Measurements from ENCODE around the gene ALG11. TPM values are rescaled to one million over a fixed set of nuclear protein-coding genes. Genes with fewer than 3 reads are reported as not detected.
"Not testable (repeated sequence)": the region's sequence is repeated elsewhere in the genome, so short reads cannot be mapped to it uniquely, and the experiment has no call there.

ALG11 gene, protein sequence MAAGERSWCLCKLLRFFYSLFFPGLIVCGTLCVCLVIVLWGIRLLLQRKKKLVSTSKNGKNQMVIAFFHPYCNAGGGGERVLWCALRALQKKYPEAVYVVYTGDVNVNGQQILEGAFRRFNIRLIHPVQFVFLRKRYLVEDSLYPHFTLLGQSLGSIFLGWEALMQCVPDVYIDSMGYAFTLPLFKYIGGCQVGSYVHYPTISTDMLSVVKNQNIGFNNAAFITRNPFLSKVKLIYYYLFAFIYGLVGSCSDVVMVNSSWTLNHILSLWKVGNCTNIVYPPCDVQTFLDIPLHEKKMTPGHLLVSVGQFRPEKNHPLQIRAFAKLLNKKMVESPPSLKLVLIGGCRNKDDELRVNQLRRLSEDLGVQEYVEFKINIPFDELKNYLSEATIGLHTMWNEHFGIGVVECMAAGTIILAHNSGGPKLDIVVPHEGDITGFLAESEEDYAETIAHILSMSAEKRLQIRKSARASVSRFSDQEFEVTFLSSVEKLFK
- 23.8 and 41.3 TPM in 2 replicates for total RNA-seq

DNA sequence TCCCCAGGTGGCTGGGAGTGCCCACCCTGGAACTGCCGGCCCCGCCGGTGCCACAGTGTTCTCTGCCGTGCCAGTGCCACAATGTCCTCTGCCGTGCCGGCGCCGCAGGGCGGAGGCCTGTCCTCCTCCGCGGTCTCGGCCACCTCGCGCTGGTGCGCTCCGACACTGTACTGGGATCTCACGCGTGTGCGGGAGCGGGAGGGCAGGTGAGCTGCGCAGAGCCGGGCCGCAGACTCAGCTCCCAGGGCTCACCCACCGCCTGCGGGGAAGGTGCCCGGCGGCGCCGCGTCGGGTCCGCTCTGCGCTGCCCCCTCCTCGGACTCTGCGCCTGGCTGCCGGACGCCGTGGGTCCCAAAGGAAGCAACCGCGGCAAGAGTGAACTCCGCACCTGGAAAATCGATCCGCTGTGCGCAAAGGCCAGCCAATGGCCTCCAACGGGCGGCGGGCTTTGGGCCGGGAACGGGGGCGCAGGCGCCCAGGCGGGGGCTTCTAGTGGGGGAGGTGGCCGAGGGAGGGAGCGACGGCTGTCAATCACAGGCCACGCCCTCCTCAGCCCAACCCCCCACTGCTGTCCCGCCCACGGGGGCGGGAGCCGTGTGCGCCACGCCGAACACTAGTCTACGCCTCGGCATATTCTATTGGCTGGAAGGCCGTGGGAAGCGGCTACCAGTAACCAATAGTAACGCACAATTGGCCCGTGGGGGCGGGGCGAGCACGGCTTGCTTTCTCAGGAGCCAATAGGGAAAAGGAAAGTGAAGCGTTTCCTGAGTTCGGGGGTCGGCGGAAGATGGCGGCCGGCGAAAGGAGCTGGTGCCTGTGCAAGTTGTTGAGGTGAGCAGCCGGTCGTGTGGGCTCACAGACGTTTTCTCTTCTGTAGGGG is at the start of gene ALG11:
TSS of gene ALG11 (plus strand) at position 767 of the 880 bp plus-strand sequence. CDS start at position 788, 21 bp downstream.
- peak; percentile 95 for DNase-seq (ENCODE audit: low read depth)

DNA sequence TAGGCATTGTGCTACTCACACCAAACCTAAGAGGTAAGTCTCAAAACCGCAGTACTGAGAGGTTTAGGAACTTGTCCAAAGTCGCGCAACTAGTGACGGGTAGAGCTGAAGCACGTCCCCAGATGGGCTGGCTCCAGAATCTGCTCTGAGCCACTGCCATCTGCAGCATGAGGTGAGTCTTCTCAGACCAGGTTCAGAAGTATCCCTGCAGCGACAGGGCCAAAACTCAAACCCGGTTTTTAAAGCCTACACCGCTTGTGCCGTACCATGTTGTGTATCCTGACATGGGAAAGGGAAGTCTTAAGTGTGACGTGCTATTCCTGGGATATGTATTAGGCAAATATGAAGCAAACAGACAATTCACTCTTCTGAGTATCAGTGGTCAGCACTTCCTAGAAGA is 46.0 kb upstream of the ALG11 start:
- DNase-seq (ENCODE audit: low read depth): no peak

DNA sequence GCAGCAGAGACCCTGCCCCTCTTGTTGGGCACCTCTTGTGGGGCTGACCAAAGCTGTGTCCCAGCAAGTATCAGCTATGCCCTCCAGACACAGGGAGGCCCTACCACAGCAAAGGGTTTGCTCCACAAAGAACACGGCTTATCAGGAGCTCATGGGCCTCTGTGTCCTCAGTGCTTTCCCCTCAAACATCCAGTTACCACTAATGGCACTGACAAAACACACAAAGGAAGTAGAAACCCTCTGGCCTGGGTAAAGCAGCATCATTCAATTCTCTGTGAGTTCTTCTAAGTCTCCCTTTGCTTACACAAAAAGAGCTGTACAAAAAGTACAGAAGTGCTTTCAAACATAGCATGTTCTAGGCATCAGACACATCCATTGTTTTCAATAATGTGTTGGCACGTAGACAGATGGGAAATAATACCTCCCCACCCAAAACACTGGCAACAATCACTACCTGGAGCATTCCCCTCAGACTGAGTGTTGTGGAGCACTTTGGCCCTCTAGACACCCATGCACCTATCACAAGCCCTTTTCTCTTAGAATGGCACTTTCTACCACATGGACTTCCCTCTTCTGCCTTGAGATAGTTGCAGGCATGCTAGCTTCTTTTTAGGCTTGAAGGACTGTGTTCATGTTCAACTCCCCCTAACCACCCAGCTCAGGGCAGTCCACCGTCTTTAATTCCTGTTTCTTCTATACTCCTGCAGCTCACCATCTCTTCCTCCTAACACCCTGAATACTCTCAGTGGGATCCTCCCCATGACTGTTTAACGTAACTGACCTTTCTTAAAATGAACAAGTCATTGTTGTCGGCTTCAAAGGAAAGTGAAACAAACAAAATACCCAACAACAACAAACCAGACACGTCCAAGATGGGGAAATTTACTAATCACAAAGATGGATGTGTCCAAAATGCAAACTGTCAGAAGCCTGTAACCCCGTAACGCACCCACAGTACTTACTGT is 44.4 kb upstream of the ALG11 start:
- DNase-seq (ENCODE audit: low read depth): no peak

DNA sequence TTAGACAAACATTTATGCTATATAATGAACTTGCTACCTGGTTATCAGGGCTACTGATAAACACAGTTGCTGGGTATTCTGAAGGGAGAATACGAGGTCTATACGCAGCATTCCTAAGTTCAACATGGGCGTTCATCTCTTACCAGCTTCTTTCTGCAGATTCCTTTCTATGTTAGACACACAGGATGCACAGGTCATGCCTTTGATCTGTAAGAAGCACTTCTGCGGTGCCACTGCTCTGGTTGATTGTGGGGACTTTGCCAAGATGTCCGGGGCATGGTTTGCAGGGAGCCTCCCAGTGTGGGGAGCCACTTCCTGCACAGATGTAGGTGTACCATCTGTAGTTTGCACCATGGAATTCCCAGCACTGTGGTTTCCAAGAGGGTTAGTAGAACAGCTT is 41.8 kb upstream of the ALG11 start:
- no peak for DNase-seq (ENCODE audit: low read depth)

DNA sequence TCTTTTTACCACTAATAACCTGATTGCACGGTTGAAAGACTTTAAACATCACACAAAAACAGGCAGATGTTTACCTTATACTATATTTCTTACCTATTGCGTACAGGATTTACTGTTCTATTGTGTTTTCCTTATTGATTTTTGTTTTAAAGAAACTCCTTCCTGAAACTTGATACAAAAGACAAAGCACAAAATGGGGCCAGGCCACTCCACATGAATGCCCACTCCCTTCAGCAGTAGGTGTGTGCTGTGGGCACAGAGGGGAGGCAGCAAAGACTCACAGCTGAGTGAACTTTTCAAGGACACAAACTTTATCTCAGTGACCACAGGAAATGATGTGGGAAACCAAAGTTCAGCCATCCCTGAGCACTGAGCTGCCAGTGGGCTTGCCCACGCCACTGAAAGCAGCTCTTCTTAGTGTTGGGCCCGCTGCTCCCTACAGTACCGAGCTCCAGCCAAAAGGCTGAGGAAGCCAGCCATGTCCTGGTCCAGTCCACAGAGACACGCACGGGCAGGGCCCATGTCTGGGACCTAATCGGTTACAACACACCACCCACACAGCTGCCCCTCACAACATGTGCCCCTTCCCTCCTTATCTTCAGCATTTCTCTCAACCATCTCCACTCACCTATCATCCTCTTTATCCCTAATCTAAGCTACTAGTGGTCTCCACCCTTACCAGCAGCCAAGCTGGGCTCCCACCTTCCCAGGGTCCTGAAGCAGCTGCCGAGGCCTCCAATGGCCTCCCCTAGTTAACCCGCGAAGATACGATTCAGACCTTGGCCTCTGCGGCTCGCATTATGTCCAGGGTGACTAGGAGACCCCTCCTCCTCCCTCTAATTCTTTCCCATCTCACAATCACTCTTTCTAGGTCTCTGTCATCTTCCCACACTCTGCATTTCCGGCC is 40.4 kb upstream of the ALG11 start:
- peak; percentile 2 for DNase-seq (ENCODE audit: low read depth)

DNA sequence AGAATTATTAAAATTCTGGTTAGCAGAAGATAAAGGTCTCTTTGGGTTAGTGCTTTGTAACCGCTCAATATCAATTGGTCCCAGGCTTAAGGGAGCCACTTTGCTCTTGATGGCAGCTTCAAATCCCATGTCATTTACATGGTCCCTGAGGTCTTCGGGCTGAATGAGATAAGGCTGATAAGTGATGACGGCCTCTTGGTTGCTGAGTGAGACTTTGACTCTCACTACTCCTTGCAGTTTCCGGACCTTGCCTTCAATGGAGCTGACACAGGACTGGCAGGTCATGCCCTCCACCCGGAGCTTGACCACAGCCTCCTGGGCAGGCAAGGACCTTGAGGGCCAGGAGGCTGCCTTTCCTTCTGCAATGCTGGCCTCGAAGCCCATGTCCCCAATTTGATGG is 37.7 kb upstream of the ALG11 start:
- no peak for DNase-seq (ENCODE audit: low read depth)

DNA sequence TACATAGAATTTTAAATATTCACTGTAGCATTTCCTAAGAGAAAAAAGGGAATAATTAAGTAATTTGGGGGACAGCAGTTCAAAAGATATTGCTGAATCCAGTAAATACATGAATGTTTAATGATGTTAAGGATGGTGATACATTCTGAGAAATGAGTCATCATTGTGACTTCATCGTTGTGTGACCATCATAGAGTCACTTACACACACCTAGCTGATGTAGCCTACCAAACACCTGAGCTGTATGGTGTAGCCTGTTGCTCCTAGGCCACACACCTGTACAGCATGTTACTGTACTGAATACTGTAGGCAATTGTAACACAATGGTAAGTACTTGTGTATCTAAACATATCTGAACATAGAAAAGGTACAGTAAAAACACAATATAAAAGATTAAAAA is 35.8 kb upstream of the ALG11 start:
- DNase-seq (ENCODE audit: low read depth): no peak

DNA sequence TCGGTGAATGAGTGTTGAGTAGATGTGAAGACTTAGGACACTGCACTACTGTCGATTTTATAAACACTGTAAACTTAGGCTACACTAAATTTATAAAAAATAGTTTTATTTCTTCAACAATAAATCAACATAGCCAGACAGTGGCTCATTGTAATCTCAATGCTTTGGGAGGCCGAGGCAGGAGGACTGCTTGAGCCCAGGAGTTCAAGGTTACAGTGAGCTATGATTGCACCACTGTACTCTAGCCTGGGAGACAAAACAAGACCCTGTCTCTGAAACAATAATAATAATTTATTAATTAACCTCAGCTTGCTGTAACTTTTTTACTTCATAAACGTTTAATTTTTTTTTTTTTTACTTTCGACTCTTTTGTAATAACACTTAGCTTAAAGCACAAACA is 35.3 kb upstream of the ALG11 start:
- no peak for DNase-seq (ENCODE audit: low read depth)

DNA sequence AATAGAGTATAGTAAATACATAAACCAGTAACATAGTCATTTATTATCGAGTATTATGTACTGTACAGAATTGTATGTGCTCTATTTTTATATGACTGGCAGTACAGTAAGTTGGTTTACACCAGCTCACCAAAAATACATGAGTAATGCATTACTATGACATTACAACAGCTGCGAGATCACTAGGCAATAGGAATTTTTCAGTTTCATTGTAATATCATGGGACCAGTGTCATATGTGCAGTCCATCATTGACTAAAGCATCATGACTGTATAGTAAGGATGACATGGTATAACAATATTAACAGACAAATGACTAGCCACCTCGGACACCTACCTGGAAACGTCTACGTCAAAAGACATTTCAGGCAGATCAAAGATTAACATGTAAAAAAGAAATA is 34.6 kb upstream of the ALG11 start:
- no peak for DNase-seq (ENCODE audit: low read depth)

DNA sequence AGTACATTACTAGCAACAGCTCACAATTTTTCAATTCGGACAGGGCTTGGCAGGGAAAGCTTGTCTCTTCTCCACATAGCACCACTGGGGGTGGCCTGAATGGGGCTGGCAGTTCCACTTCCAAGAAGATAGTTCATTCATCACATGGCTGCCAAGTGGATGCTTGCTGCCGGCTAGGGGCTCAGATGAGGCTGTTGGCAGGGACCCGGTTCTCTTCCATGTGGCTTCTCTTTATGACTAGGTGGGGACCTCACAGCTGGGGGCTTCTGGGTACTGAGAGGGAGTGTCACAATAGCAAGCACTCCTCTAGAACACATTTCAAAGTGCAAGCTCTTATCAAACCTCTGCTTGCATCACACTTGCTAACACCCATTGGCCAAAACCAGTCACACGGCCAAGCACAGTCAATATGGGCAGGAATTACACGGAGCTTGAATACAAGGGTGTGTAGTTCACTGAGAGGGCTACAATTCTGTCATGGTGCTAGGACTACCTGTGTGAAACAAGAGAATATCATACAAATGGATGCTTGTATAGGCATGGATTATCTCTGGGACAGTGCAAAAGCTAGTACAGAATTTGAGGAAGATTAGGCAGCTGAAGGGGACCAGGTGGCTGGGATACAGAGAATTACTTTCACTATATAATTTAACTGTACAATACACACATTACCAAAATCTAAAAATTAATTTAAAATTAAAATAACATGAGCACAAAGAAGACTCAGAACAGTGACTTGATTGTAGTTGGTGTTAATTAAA is 33.2 kb upstream of the ALG11 start:
- DNase-seq (ENCODE audit: low read depth): no peak

DNA sequence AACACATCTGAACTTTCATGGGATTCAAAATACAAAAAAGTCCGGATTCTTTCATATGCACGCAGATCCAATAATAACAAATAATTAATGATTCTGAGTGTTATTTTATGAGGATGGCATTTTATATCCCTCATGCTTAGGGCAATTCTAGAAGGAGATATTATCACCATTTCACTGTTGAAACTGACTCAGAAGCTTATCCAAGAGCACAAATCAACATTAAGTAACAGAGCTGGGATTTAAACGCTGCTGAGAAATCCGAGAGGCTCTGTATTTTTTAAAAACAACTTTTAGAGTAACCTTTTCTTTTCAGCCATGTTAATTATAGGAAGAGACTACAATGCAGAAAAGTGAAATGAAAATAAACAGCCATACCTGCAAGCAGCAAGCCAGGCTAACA is 31.3 kb upstream of the ALG11 start:
- no peak for DNase-seq (ENCODE audit: low read depth)

DNA sequence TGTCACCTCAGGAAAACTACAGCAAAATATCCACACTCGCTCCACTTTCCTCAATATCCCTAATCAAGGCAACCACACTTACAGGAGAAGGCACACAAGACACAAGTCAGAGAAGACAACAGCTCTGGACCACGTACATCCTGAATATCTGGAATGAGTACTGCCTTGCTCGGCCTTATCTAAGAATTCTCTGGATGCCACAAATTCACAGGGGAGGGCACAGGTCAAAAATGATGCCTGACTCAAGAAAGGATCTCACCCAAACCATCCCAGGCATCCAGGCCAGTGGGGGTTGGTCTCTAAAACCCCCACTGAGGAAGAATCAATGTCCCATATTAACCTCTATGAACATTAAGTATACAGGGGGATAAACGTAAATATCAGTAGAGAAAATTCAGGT is 30.8 kb upstream of the ALG11 start:
- DNase-seq (ENCODE audit: low read depth): no peak

DNA sequence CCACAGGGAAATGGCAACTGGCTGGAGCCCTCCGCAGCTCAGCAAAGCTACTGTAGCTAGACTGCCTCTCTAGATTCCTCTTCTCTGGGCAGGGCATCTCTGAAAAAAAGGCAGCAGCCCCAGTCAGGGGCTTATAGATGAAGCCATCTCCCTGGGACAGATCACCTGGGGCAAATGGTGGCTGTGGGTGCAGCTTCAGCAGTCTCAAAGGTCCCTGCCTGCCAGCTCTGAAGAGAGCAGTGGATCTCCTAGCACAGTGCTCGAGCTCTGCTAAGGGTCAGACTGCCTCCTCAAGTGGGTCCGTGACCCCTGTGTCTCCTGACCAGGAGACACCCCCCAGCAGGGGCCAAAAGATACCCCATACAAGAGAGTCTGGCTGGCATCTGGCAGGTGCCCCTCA is 28.9 kb upstream of the ALG11 start:
- DNase-seq (ENCODE audit: low read depth): not testable (repeated sequence)

DNA sequence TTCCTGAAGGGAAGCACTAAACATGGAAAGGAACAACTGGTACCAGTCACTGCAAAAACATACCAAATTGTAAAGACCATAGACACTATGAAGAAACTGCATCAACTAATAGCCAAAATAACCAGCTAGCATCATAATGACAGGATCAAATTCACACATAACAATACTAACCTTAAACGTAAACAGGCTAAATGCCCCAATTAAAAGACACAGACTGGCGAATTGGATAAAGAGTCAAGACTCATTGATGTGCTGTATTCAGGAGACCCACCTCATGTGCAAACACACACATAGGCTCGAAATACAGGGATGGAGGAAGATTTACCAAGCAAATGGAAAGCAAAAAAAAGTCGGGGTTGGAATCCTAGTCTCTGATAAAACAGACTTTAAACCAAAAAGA is 27.3 kb upstream of the ALG11 start:
- DNase-seq (ENCODE audit: low read depth): not testable (repeated sequence)

DNA sequence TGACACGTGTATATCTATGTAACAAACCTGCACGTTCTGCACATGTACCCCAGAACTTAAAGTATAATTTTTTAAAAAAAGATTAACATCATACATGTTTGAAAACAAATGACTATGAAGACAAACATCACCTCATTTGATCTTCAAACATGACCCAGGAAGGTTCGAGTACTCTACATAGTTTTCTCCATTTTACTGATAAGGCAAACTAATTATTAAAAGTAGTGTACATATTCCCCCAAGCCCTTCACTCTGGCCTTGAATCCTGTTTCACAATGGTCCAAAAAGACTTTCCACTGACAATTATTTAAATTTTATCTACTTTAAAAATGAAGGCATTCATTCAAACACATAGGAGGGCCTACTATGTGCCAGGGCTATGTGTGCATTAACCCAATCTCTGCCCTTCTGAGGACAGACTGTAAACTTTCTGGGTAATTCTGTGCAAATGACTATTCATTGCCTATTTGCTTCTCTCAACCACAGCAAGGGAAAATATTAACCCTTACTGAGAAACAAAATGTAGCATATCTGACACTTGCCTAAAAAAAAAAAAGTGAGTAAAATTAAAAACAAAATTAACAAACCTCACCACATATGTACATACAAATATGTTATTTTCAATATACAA is 23.1 kb upstream of the ALG11 start:
- no peak for DNase-seq (ENCODE audit: low read depth)

DNA sequence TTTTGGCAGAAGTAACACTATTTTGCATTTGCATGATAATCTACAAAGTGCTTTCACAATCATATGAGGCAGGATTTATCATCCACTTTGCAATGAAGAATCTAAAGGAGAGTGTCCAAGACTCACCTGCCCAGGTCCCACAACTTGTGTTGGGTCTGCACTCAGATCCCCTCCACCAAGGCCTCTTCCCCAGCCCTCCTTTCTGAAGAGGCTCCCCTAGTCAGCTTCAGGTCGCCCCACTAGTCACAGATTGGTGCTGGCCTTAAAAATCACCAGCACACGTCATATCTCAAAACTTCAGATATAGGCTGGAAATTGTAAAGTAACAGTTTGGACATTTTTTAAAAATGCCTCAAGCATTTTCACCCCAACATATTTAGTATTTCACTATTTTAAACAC is 18.5 kb upstream of the ALG11 start:
- DNase-seq (ENCODE audit: low read depth): no peak

DNA sequence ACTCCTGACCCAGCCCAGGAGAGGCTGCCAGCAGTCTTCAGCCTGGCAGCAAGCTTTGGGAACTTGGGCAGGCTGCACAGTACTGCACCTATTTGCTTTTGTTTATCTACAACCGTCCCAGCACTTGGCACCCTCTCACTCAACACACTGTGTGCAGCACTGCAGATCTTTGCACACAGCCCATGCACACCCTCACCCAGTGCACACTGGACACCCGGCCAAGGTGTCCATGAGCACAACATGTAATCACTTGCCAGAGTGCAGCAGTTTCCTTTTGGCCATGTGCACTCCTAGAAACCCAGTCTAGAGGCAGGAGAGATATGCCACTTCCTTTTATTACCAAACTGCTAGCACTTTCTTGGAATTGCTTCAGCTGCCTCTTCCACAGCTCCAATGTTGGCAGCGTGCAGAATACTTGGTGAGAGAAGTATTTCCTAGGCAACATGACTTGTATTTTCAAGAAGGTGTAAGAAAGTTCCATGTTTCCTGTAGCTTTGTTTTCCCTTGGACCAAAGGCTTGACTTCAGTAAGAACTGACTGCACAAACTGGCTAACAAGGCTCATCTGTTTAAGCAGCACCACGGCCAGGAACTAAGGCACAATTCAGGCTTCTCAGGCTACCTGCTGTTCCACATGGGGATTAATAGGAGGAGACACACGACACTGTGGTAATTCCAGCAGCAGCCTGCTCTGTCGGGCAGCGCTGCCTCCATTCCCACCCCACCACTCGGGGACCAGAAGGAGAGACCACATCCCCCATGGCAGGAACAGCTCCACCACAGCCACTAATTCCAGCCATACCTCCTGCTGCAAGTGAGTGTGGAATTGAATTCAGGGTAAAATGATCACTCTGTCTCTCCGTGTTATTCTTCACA is 16.3 kb upstream of the ALG11 start:
- DNase-seq (ENCODE audit: low read depth): no peak

DNA sequence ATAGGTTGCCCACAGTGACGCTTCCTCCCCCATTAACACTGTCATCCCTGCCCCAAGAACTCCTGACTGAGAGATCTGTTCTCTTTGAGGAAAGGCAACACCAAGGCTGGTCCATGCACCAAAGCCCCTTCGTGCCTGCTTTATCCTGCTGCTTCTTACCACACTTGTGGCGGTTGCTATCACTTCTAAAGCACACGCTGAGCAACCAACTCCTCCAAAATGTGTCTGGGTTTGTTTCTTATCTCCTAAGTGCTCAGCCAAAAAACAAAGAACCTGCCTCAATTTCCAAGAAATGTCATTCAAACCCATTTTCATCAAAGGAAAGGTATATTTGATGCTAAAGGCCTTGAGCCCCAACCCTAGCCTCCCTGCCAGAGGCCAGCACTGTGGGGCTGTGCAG is 15.6 kb upstream of the ALG11 start:
- DNase-seq (ENCODE audit: low read depth): no peak

Data from renal cortical epithelial cell (primary cell).